Activated naive CD4-positive, alpha-beta T cell treated with Interleukin-2 at 50 U/mL for 16 hours (primary cell): ENCODE data around the gene RSU1.
A peak's percentile ranks its signal among the peaks of the same experiment; 100 is the strongest.
"Not testable (repeated sequence)": the region's sequence is repeated elsewhere in the genome, so short reads cannot be mapped to it uniquely, and the experiment has no call there.

ENCODE experiments used
- DNase-seq: peaks from one replicate; pipeline ENCODE4 v3.0.0-alpha.2; 2020

The RSU1 gene

GRCh38 chr10:16817125-16818019 lies at the start of gene RSU1:
Gene RSU1 (minus strand): TSS chr10:16817424. CDS start chr10:16817081, 343 bp downstream.
- DNase-seq, result peak; percentile 100

- no peak for DNase-seq
Observed at GRCh38 chr10:16866541-16867275, 49.5 kb upstream of the RSU1 start.

- no peak for DNase-seq
Observed at GRCh38 chr10:16865766-16866165, 48.5 kb upstream of the RSU1 start.

DNA sequence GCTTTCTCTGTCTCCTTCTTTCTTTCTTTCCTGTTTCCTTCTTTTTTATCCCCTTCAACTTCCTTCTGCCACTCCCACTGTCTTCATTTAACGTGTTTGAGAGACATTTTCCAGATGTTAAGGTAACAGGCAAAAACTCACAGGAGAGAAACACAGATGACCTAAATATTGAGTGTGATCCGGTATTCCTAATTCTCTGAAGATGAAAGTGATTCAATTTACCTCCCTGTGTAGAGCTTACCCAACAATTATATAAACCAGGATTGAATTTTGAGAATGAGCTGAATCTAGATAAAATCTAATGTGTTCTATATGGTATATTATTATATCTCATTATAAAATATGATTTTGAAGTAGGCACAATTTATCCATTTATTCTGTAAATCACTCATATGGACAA lies 46.5 kb upstream of the RSU1 start:
- DNase-seq, result no peak

DNA sequence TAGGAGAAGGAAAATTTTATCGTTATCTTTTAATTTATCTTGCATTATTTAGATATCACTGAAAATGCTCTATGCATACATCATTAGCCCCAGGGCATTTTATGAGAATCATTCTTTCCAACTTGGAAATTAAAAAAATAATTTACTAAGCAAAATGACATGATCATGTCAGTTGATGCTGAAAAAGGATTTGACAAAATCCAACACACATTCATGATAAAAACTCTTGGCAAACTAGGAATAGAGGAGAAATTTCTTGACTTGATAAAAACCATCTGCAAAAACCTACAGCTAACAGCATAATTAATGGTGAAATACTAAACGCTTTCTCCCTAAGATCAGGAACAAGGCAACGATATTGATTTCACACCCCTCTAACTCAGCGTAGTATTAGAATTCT lies 40.2 kb upstream of the RSU1 start:
- no peak for DNase-seq

GRCh38 chr10:16856567-16856966 lies 39.3 kb upstream of the RSU1 start:
- DNase-seq, result no peak

DNA sequence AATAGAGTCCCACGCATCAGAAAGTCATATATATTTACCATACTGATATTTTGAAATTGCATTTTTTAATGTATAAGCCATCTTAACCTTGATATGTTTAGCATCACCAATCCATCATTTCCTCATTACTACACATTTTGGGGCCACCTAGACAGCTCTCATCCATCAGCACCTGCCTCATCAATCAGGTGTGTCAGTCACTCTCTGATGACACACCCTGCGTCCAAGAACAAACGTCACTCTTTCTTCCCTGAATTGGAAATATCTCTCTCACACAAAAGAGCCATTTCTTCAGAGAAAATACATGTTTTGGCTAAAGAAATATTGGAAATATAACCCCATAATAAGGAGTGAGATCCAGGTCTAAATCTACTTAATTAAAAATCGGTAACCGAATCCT lies 38.9 kb upstream of the RSU1 start:
- no peak for DNase-seq

- no peak for DNase-seq
Observed at GRCh38 chr10:16854623-16855022, 37.4 kb upstream of the RSU1 start.

DNA sequence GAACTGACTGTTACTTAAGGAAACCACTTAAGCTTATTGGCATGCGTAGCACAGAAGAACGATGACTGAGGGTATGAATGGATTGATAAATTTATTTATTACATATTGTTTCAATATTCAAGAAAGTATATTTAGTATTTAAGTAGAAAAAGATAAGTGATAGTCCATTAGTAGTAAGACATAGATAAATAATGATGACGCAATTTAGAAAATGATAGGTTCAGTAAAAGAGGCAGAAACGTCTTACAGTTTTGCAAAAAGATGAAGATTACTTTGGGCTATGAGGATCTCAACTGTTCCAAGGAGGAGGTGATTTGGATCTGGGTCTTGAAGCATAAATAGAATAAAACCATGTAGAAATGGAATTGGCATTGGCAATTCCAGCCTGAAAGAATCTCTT lies 36.6 kb upstream of the RSU1 start:
- DNase-seq, result no peak

- DNase-seq, result no peak
Observed at GRCh38 chr10:16853201-16853600, 36.0 kb upstream of the RSU1 start.

DNA sequence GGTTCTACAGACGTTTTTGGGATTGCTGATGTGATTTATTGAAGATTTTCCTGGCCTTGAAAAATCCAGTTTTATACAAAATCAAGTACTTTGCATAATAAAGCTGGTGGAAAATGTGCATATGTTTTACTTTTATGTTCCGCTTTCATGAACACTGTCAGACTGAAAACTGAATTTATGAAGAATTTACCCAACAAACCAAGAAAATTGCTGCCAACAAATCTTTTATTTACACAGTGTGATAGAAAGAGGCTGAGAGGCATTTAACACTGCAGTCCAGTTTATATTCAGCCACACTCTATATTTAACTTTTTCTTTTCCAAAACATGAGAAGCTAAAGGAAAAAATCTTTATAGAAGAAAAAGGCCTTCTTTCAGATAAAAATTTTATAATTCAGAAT lies 35.4 kb upstream of the RSU1 start:
- DNase-seq, result no peak

DNA sequence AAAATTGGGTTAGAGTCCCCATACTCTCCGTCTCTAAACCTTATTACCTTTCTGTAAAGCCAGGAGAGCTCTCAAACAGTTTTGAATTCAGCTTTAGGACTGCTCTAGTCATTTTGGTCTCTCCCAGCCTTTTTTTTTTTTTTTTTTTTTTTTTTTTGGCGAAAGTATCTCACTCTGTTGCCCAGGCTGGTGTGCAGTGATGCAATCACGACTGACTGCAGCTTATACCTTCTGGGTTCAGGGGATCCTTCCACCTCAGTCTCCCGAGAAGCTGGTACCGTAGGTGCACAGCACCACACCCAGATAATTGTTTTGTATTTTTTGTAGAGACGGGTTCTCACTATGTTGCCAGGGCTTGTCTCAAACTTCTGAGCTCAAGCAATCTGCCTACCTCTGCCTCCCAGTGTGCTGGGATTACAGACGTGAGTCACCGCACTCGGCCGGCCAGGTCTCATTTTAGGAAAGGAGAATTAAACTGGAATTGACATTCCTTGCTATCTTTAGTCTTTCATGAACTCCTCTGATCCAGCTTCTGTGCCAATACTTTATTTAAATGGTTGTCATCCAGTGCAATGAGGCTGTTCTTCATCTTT lies 31.4 kb upstream of the RSU1 start:
- no peak for DNase-seq

DNA sequence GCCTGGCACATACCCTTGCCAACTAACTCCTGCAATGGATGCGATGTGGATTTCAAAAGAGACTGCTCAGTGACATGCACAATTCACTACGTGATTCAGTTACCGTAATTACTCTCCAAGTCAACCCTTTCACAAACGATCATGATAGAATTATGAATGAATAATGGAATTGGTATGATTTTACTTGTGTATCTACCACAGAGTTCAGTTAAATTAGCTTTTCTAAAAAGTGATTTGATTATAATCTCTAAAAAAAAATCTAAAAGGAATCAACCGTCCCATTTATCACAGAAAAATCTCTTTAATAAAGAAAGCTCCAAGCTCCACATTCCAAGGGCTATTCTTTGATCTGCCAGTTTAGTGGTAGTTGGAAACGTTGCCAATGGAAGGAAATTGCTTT lies 30.4 kb upstream of the RSU1 start:
- no peak for DNase-seq

- DNase-seq, result no peak
Observed at GRCh38 chr10:16845248-16845647, 28.0 kb upstream of the RSU1 start.

DNA sequence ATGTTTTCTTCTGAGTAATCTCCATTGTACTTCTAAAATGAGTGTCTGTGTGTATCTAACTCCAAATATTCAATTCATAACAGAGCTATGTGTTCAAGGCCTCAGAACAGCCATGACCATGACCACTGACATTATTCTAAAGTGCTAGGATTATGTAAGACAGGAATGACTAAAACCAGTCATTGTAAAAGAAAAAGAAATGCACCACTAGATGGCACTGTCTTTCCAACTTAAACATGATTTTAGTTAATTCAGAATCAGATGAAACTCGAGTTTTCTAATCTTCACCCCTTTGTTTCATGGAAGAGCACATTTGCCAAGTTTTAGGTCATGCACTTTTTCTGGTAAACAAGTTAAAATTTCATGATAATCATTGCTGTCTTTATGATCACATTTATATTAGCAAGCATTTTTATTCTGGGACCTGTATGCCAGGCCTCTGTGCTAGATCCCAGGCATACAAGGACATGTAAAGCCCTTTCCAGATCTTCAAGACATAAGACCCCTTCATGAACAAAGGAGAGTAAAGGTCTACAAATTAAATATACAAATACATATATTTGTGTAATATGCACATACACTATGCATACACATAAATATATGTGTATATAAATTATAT lies 26.1 kb upstream of the RSU1 start:
- no peak for DNase-seq

DNA sequence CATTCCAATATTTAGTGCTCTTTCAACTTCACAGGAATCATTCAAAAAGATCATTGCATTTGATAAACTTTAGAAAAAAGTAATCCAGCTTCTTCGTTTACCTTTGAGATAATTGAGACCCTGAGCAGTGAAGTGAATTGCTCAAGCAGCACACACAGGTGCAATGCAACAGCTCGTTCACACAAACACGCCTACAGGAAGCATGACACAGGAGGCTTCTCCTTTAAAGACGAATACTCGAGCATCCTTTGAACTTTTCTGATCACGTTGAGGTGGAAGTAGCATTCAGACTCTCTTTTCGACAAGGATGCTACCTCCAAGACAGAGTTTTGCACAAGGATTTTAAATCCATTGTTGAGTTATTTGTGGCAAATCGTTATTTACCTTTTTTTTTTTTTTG lies 18.0 kb upstream of the RSU1 start:
- DNase-seq, result peak; percentile 20

DNA sequence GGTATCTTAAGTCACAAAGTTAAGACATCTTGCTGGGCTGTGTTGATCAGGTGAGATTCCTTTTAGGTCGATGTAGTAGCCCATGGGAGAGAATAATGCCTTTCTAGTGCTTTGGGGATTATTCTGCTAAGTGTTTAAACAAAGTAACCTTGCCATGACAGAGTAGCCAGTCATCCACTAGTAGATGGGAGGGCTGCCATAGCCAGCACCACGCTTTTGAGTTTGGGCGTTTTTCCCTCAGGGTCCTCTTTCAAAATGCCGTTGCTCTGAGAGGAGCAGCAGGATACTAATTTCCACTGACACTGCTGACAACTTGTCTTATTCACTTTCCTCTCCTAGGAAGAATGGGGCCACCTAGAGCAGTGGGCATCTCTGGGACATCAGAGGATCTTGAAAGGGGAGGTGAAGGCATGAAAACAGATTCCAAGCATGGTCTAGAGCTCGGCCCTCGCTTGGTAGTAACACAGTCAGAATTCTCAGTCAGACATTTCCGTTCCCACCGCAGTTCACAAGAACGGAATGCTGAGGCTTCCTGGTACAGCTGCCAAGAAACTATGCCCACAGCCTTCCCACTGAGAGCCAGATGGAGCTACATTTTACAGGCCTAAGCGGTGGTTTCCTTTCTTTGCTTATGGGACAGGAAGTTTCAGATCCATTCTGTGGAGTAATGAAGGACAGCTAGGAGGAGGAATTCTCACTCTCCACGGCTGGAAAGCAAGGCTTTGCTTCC lies 15.3 kb upstream of the RSU1 start:
- DNase-seq, result no peak

DNA sequence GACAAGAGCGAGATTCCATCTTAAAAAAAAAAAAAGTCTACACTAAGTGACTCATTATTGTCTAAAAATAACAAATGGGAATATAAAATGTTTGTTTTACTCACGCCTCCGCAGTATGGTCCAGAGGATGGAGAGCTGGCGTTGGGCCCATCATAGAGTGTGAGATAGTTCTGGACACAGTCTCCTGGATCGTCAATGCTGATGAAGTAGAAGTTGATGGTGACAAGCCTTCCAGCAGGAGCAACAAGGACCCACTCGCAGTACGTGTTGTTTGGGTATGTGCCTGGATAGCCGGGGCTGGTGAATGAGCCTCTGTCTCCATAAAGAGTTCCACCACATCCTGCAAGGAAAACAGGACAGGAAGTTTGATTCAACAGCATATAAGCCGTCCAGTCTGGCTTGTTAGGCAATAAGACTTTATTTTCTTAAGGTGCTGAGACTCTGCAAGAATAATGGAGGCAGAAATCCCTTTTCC lies 11.5 kb upstream of the RSU1 start:
- no peak for DNase-seq

DNA sequence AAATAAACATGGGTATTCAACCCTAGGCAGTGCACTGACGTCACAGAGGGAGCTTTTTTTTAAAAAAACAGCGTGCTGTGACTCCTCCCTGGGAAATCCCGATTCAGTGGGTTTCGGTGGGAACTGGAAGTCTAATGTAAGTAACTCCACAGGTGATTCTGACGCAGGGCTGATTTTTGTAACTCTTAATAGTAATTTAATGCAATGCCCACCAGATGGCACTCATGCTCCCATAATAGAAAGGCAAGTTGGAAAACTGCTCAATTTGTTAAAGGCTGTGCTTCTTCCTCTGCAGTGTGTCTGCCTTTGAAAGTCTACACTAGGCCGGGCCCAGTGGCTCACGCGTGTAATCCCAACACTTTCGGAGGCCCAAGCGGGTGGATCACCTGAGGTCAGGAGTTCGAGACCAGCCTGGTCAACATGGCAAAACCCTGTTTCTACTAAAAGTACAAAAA lies 10.9 kb upstream of the RSU1 start:
- DNase-seq, result peak; percentile 43

DNA sequence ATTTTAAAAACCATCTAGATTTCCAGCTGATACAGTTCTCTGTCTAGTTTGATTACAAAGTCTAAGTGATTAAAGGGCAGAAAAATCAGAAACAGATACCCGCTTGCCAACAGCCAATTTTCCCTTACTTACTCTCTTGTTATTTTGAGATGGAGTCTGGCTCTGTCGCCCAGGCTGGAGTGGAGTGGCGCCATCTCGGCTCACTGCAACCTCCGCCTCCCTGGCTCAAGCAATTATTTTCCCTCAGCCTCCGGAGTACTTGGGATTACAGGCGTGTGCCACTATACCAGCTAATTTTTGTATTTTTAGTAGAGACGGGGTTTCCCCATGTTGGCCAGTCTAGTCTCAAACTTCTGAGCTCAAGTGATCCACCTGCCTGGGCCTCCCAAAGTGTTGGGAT lies 10.2 kb upstream of the RSU1 start:
- not testable (repeated sequence) for DNase-seq

DNA sequence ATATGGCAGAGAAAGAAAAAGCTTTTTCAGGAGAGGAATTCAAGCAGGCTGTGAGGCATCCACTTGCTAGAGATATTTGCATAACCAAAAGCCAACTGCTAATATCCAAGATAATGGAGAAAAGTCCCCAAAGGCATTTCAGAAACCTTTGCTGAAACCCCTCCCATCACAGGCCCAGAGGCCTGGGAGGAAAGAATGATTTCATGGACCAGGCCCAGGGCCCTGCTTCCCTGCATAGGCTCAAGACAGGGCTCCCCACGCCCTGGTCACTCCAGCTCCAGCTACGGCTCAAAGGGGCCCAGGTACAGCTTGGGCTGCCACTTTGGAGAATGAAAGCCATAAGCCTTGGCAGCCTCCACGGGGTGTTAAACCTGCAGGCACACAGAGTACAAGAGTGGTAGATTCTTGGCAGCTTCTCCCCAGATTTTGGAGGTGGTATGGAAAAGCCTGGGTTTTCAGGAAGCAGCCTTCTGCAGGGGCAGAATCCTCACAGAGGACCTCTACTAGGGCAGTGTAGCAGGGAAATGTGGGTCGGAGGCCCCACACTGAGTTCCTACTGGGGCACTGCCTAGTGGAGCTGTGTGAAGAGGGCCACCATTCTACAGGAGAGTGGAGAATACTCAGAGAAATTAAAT lies 5.6 kb upstream of the RSU1 start:
- DNase-seq, result no peak

GRCh38 chr10:16822027-16822426 lies 4.8 kb upstream of the RSU1 start:
- DNase-seq, result no peak
